GM18909 (cell line): ENCODE measurements around the gene SDHB.

Experiments used
- ATAC-seq: cut with Tn5 transposase; IDR thresholded peaks from one replicate; pipeline ENCODE4 v1.9.1; 2021; ENCODE audit warnings: mild to moderate bottlenecking; ENCODE audit not compliant: unreplicated experiment, poor library complexity

Gene SDHB

GRCh38 chr1:17053685-17054410 is at the start of gene SDHB:
TSS of gene SDHB (minus strand) at chr1:17054032. CDS start at chr1:17054019, 13 bp downstream.
- ATAC-seq, result peak; percentile 96

- no peak for ATAC-seq
These were observed 48.4 kb upstream of the SDHB start for GRCh38 chr1:17102232-17102631.

GRCh38 chr1:17101261-17101660 is 47.4 kb upstream of the SDHB start:
- ATAC-seq, result no peak

GRCh38 chr1:17099616-17100340 is 45.9 kb upstream of the SDHB start:
- no peak for ATAC-seq

GRCh38 chr1:17098446-17099317 is 44.9 kb upstream of the SDHB start:
- ATAC-seq, result no peak

- ATAC-seq, result no peak
These were observed 44.0 kb upstream of the SDHB start for GRCh38 chr1:17097787-17098186.

GRCh38 chr1:17097147-17097546 is 43.3 kb upstream of the SDHB start:
- no peak for ATAC-seq

GRCh38 chr1:17096584-17096983 is 42.8 kb upstream of the SDHB start:
- no peak for ATAC-seq

- no peak for ATAC-seq
These were observed 41.3 kb upstream of the SDHB start for GRCh38 chr1:17095141-17095540.

- ATAC-seq, result no peak
These were observed 40.8 kb upstream of the SDHB start for GRCh38 chr1:17094664-17095063.

GRCh38 chr1:17093822-17094393 is 40.1 kb upstream of the SDHB start:
- ATAC-seq, result no peak

GRCh38 chr1:17091252-17091651 is 37.4 kb upstream of the SDHB start:
- ATAC-seq, result no peak

- no peak for ATAC-seq
These were observed 35.7 kb upstream of the SDHB start for GRCh38 chr1:17089506-17089905.

GRCh38 chr1:17086751-17087150 is 32.9 kb upstream of the SDHB start:
- no peak for ATAC-seq

GRCh38 chr1:17084787-17085186 is 31.0 kb upstream of the SDHB start:
- no peak for ATAC-seq

GRCh38 chr1:17082761-17083160 is 28.9 kb upstream of the SDHB start:
- ATAC-seq, result no peak

- no peak for ATAC-seq
These were observed 27.6 kb upstream of the SDHB start for GRCh38 chr1:17081439-17081838.

- no peak for ATAC-seq
These were observed 27.0 kb upstream of the SDHB start for GRCh38 chr1:17080880-17081279.

- ATAC-seq, result no peak
These were observed 26.4 kb upstream of the SDHB start for GRCh38 chr1:17080085-17080759.
